ENCODE measurements around the gene LRRC75B.
"Not testable (repeated sequence)": the region's sequence is repeated elsewhere in the genome, so short reads cannot be mapped to it uniquely, and the experiment has no call there.

Gene LRRC75B

DNA sequence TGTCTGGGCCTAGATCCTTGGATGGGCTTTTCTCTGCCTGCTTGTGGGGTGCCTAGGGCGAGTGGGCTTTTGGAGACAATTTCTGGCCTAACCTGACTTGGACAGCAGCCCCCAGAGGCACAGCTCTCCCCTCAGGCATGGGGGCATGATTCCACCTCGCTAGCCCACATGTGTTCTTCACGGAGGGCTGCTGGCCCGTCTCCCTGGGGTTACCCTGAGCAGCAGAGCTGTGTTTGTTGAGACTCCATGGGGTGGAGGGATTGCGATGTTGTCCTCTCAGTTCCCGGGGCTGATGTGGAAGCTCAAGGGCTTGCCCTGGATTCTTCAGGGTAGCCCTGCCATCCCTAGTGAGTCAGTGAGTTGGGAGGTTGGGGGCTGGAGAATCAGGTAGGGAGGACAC, 2.4 kb upstream of the LRRC75B start:
- DNase-seq (ENCODE audit: insufficient read length, low spot score) (no peak), FAIRE-seq (no peak)
- no peak for TF ChIP-seq POLR2A (IDR thresholded peaks at IDR 0.05; ENCODE audit: low read depth, low read length)
- TF ChIP-seq POLR2AphosphoS5 (IDR thresholded peaks at IDR 0.05; ENCODE audit: low read depth, low read length) = no peak
- TF ChIP-seq TAF1 (IDR thresholded peaks at IDR 0.05; ENCODE audit: low read depth, low read length) = no peak

DNA sequence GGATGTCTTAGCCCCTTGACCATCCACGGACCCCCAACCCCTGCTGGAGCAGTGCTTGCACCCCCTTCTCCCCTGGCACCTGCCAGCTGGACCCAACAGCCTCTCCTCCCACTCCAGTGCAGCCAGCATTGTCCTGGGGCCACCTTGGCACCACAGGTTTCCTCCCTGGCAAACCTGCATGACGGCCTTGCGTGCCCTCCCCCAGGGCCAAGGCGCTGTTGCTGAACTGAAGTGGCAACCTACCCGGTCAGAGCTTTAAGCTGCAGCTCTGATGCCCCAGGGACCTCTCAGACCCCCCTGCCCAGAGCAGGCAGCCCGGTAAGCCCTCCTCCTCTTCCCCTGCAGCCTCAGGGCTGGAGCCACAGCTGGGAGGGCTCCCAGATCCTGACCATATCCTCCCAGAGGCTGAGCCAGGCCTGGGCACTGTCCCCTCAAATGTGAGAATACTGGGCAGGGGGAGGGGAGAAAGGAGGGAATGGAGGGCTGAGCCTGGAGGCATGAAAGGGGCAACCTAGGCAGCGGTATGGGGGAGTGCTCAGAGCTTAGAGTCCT, 1.8 kb upstream of the LRRC75B start:
- no peak for TF ChIP-seq POU2F2 (IDR thresholded peaks at IDR 0.05; ENCODE audit: low read depth, low read length)
- FAIRE-seq (no peak), DNase-seq (ENCODE audit: insufficient read length, low spot score) (no peak)

DNA sequence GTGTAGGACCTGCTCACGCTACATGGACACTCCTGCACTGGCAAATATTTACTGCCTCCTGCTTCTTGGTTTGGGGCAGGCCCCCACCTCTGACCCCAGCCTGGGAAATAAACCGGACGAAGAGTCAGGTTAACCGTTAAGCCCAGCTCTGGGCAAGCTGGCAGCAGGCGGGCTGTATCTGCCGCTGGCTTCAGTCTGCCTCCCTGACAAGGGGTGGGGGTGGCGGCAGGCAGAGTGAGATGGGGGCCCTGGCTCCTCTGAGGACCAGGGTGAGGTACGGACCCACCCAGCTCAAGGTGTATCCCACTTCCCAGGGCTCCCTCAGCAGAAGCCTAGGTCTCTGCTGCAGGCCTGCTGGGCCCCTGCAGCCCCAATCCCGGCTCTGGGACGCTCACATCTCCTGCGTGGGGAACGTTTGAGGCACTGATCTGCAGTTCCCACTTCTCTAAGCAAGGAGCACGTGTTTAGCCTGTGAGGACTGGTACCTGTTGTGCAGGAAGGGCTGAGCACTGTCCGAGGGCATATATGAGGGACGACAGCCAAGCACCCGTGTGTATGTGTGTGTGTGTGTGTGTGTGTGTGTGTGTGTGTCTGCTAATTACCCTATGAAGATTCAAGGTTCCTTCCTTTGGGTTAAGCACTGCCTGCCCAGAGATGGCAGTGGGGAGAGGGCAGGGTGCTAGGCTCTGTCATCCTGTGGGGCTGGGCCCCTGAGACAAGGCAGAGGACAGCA, 1.1 kb upstream of the LRRC75B start:
- DNase-seq (ENCODE audit: insufficient read length, low spot score) = no peak
- TF ChIP-seq PAX5 (IDR thresholded peaks at IDR 0.05; ENCODE audit: insufficient read depth, low read length, severe bottlenecking) (no peak), POLR2A (IDR thresholded peaks at IDR 0.05; ENCODE audit: low read depth, low read length) (no peak), SPI1 (IDR thresholded peaks at IDR 0.05; ENCODE audit: low read depth, low read length) (no peak), POU2F2 (IDR thresholded peaks at IDR 0.05; ENCODE audit: low read depth, low read length) (no peak), TAF1 (IDR thresholded peaks at IDR 0.05; ENCODE audit: low read depth, low read length) (no peak), POLR2AphosphoS5 (IDR thresholded peaks at IDR 0.05; ENCODE audit: low read depth, low read length) (no peak)
- peak; percentile 26 for FAIRE-seq

DNA sequence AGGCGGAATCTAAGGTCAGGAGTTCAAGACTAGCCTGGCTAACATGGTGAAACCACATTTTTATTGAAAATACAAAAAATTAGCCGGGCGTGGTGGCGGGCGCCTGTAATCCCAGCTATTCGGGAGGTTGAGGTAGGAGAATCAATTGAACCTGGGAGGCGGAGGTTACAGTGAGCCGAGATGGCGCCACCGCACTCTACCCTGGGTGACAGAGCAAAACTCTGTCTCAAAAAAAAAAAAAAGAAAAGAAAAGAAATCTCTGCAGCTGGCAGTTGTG, 624 bp upstream of the LRRC75B start:
- DNase-seq (ENCODE audit: insufficient read length, low spot score); FAIRE-seq: not testable (repeated sequence)

DNA sequence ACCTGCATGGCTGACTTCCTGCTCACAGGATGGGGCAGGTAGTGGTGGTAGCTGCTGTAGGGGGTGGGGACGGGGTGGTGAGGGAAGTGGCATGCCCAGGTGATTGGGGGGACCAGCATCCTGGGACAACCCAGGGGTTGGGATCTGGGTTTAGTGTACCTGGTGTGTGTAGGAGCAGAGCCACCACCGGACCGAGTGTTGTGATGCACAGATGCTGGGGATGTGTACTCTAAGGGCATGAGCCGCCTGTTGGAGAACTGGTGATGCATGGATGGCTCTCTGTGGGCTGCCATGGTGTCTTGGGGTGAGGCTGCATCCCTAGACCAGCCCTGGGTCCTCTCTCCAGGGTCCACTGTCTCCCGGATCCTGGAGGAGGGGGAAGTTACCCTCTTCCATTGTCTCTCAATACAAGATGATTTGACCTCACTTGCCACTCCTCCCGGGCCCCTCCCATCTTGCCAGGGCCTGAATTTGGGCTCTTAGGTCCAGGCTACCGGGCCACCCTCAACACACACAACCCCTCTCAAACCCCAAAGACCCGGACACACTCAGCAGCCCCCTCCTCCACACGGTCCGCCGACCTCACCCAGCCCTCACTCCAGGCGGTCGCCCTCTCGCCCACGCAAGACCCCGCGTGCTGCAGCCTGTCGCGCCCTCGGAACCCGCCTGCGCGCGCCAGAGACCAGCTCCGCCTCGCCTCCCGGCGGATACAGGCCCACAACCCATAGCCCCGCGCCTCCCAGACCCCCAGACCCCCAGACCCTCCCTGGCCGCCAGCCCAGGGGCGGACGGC, 619 bp downstream of the LRRC75B start:
- FAIRE-seq (no peak), DNase-seq (ENCODE audit: insufficient read length, low spot score) (no peak)
- TF ChIP-seq POLR2AphosphoS5 (IDR thresholded peaks at IDR 0.05; ENCODE audit: low read depth, low read length) (no peak), POU2F2 (IDR thresholded peaks at IDR 0.05; ENCODE audit: low read depth, low read length) (no peak), PAX5 (IDR thresholded peaks at IDR 0.05; ENCODE audit: insufficient read depth, low read length, severe bottlenecking) (no peak), TAF1 (IDR thresholded peaks at IDR 0.05; ENCODE audit: low read depth, low read length) (no peak), POLR2A (IDR thresholded peaks at IDR 0.05; ENCODE audit: low read depth, low read length) (no peak), SPI1 (IDR thresholded peaks at IDR 0.05; ENCODE audit: low read depth, low read length) (no peak)

DNA sequence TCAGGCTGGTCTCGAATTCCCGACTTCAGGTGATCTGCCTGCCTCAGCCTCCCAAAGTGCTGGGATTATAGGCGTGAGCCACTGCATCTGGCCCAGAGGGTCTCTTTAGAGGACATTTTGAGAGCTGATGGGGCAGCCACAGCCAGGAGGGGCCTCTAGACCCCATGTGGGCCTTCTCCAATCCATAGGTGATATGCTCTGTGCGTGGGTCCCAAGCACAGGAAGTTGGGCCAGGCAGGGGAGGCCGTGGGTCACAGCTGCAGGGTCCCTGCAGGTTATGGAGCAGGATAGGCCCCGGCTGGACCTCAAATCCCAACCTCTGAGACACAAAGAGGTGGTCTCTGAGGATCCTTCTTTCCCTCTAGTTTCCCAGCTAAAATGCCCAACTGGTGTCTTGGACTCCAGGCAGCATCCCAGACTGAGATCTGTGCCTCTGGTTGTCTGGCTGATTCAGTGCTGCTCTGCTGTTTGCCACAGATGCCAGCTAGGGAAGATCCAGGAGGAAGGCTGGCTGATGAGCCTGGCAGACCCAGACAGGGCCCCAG, 1.5 kb downstream of the LRRC75B start:
- FAIRE-seq = no peak
- no peak for DNase-seq (ENCODE audit: insufficient read length, low spot score)
- TF ChIP-seq POLR2AphosphoS5 (IDR thresholded peaks at IDR 0.05; ENCODE audit: low read depth, low read length) (no peak), POU2F2 (IDR thresholded peaks at IDR 0.05; ENCODE audit: low read depth, low read length) (no peak), TAF1 (IDR thresholded peaks at IDR 0.05; ENCODE audit: low read depth, low read length) (no peak), POLR2A (IDR thresholded peaks at IDR 0.05; ENCODE audit: low read depth, low read length) (no peak), SPI1 (IDR thresholded peaks at IDR 0.05; ENCODE audit: low read depth, low read length) (no peak), PAX5 (IDR thresholded peaks at IDR 0.05; ENCODE audit: insufficient read depth, low read length, severe bottlenecking) (no peak)

GRCh38 chr22:24590596-24591173, 2.2 kb downstream of the LRRC75B start:
- TF ChIP-seq POU2F2 (IDR thresholded peaks at IDR 0.05; ENCODE audit: low read depth, low read length) (no peak), TAF1 (IDR thresholded peaks at IDR 0.05; ENCODE audit: low read depth, low read length) (no peak), SPI1 (IDR thresholded peaks at IDR 0.05; ENCODE audit: low read depth, low read length) (no peak), POLR2A (IDR thresholded peaks at IDR 0.05; ENCODE audit: low read depth, low read length) (no peak), POLR2AphosphoS5 (IDR thresholded peaks at IDR 0.05; ENCODE audit: low read depth, low read length) (no peak), PAX5 (IDR thresholded peaks at IDR 0.05; ENCODE audit: insufficient read depth, low read length, severe bottlenecking) (no peak)
- FAIRE-seq = no peak
- DNase-seq (ENCODE audit: insufficient read length, low spot score) = no peak

DNA sequence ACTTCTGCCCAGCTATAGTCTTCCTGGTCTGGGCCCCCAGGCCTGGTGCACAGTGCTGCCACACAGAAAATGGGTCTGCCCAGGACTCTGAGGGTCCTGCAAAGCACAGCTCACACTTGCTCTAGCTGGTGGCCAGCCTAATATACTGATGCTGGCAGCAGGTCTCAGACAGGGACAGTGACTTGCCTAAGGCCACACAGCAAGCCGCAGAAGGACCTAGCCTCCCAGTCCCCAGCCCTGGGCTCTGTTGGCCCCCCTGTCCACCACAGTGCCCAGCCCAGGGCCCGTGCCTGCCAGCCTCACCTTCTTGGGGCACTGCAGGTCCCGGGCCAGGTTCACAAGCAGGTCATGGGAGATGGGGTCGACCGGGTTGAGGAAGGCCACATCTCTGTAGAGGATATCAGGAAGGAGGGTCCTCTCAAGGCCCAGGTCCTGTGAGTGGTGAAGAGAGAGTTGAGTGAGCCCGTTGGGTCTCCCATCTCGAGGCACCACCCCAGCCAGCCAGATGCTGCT, 3.3 kb downstream of the LRRC75B start:
- FAIRE-seq (no peak), DNase-seq (ENCODE audit: insufficient read length, low spot score) (no peak)
- TF ChIP-seq SPI1 (IDR thresholded peaks at IDR 0.05; ENCODE audit: low read depth, low read length) (no peak), POLR2A (IDR thresholded peaks at IDR 0.05; ENCODE audit: low read depth, low read length) (no peak), POU2F2 (IDR thresholded peaks at IDR 0.05; ENCODE audit: low read depth, low read length) (no peak), PAX5 (IDR thresholded peaks at IDR 0.05; ENCODE audit: insufficient read depth, low read length, severe bottlenecking) (no peak), POLR2AphosphoS5 (IDR thresholded peaks at IDR 0.05; ENCODE audit: low read depth, low read length) (no peak), TAF1 (IDR thresholded peaks at IDR 0.05; ENCODE audit: low read depth, low read length) (no peak)

DNA sequence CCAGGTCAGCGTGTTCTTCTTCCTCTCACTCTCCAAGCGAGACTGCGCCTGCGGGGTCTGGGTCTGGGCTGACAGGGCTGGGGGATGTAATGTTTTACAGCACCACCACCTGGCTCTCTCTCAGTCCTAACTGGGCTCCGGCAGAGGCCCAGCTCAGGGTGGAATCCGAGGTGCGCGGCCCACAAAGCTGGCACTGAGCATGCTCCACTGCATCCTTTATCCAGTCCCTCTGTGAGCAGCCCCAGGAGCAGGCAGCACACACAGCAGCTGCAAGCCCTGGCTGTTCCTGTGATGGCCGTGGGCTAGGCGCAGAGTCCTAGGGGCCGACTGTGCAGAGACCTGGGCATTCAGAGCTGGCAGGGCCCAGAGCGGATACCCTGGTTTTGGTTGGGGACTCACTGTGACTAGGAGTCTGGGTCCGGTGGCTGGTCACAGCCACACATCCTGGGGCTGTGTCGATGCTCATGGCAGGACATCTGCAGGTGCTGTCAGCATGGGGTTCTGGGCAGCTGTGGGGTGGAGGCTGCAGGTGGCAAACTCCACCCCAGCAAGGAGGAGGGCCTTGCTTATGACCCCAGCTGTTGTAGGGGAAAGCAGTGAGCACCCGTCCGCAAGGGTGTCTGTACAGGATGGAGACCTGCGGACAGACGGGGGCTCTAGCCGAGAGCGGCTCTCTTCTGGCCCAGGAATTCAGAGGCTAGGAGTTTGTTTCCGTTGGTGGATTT, 4.0 kb downstream of the LRRC75B start:
- DNase-seq (ENCODE audit: insufficient read length, low spot score) = no peak
- FAIRE-seq = no peak
- TF ChIP-seq POU2F2 (IDR thresholded peaks at IDR 0.05; ENCODE audit: low read depth, low read length) = no peak
- TF ChIP-seq POLR2AphosphoS5 (IDR thresholded peaks at IDR 0.05; ENCODE audit: low read depth, low read length) = no peak
- no peak for TF ChIP-seq PAX5 (IDR thresholded peaks at IDR 0.05; ENCODE audit: insufficient read depth, low read length, severe bottlenecking)
- TF ChIP-seq POLR2A (IDR thresholded peaks at IDR 0.05; ENCODE audit: low read depth, low read length) = no peak
- no peak for TF ChIP-seq TAF1 (IDR thresholded peaks at IDR 0.05; ENCODE audit: low read depth, low read length)
- TF ChIP-seq SPI1 (IDR thresholded peaks at IDR 0.05; ENCODE audit: low read depth, low read length) = no peak

Data from GM12891 (cell line).